Keratinocyte (primary cell): Measurements from ENCODE around the gene LPIN3. TPM values are rescaled to one million over a fixed set of nuclear protein-coding genes. Genes with fewer than 3 reads are reported as not detected.

Experiments used
- DNase-seq: peaks from one replicate; pipeline ENCODE4 v3.0.0-alpha.2; 2011; ENCODE audit warnings: low read depth, missing footprints, low spot score
- FAIRE-seq: peaks from 2 replicates; lab custom pipeline; 2011; peaks lifted over from hg19 to GRCh38; lab: Jason Lieb, UNC
- H2AFZ ChIP-seq: 2 replicates; pipeline ENCODE4 v1.6.0; 2012; ENCODE audit warnings: low read length, control low read depth, inconsistent platforms; ENCODE audit not compliant: control insufficient read depth
- H3K27ac ChIP-seq: 2 replicates; pipeline ENCODE4 v1.5.1; 2011; ENCODE audit warnings: low read length; ENCODE audit not compliant: control insufficient read depth, insufficient read depth
- H3K27me3 ChIP-seq: 3 replicates; pipeline ENCODE4 v1.6.0; 2011; ENCODE audit warnings: low read length; ENCODE audit not compliant: control insufficient read depth, insufficient read depth; ENCODE audit errors: extremely low read depth
- H3K36me3 ChIP-seq, 2 experiments: 2 replicates in 1 of 2; 3 replicates in 1 of 2; pipeline ENCODE4 v1.5.1; 2011; ENCODE audit warnings: low read length in 2 of 2, mild to moderate bottlenecking in 1 of 2; ENCODE audit not compliant: control insufficient read depth in 2 of 2, insufficient read depth in 2 of 2; ENCODE audit errors: extremely low read depth in 1 of 2
- H3K4me1 ChIP-seq: 3 replicates; pipeline ENCODE4 v1.5.1; 2011; ENCODE audit warnings: low read length; ENCODE audit not compliant: control insufficient read depth, insufficient read depth; ENCODE audit errors: extremely low read depth
- H3K4me2 ChIP-seq: 3 replicates; pipeline ENCODE4 v1.6.0; 2011; ENCODE audit warnings: low read depth, low read length; ENCODE audit not compliant: control insufficient read depth, insufficient read depth; ENCODE audit errors: extremely low read depth
- H3K4me3 ChIP-seq, 3 experiments: fragments of 200-600 bp in 1 of 3; sonication (generic) in 1 of 3; 2 replicates in 2 of 3; 3 replicates in 1 of 3; pipeline ENCODE4 v1.5.1; 2011 to 2016; ENCODE audit warnings: low read length in 3 of 3, mild to moderate bottlenecking in 3 of 3, control low read depth in 2 of 3, inconsistent platforms in 1 of 3, low read depth in 1 of 3, mixed read lengths in 1 of 3, mixed run types in 1 of 3, moderate library complexity in 1 of 3; ENCODE audit not compliant: control insufficient read depth in 2 of 3, insufficient read depth in 2 of 3; ENCODE audit errors: extremely low read depth in 1 of 3
- H3K79me2 ChIP-seq: 2 replicates; pipeline ENCODE4 v1.6.0; 2012; ENCODE audit warnings: low read length; ENCODE audit not compliant: control insufficient read depth, insufficient read depth
- H3K9ac ChIP-seq: 3 replicates; pipeline ENCODE4 v1.6.0; 2011; ENCODE audit warnings: low read length; ENCODE audit not compliant: control insufficient read depth, insufficient read depth; ENCODE audit errors: extremely low read depth
- H3K9me1 ChIP-seq: 3 replicates; pipeline ENCODE4 v1.6.0; 2011; ENCODE audit warnings: low read length; ENCODE audit not compliant: control insufficient read depth, insufficient read depth; ENCODE audit errors: extremely low read depth
- H3K9me3 ChIP-seq: 2 replicates; pipeline ENCODE4 v1.5.1; 2012; ENCODE audit warnings: low read depth, low read length; ENCODE audit not compliant: control insufficient read depth
- H4K20me1 ChIP-seq: 3 replicates; pipeline ENCODE4 v1.6.0; 2011; ENCODE audit warnings: low read length; ENCODE audit not compliant: control insufficient read depth, insufficient read depth; ENCODE audit errors: extremely low read depth
- CTCF ChIP-seq, 3 experiments: IDR thresholded peaks in 1 of 3; conservative IDR thresholded peaks in 1 of 3; optimal IDR thresholded peaks in 1 of 3; 2 replicates in 2 of 3; 3 replicates in 1 of 3; pipeline versions ENCODE3 to v1.5.1; 2011; ENCODE audit warnings: low read length in 3 of 3, mild to moderate bottlenecking in 3 of 3, moderate library complexity in 2 of 3, control low read depth in 1 of 3, inconsistent platforms in 1 of 3; ENCODE audit not compliant: insufficient read depth in 2 of 3; ENCODE audit errors: extremely low read depth in 1 of 3
- EZH2 ChIP-seq: IDR thresholded peaks from one replicate; pipeline ENCODE4 v1.6.1; 2012; ENCODE audit warnings: inconsistent platforms, mild to moderate bottlenecking, low read length, moderate library complexity
- dilution Hi-C: fragments of 300-500 bp; cut with MboI; formaldehyde crosslinking; loops from one replicate; pipeline ENCODE4 v1.7.0; 2020; ENCODE audit warnings: low sequenced_read_pairs; ENCODE audit not compliant: extremely low pct_ligation_motif_present
- polyA plus RNA-seq, 5 experiments: library from polyadenylated mRNA; depleted of rRNA in 3 of 5; stranded (reverse) in 3 of 5; stranded (forward) in 1 of 5; unstranded in 1 of 5; fragments of >200 nt; gene quantifications; 1 replicate in 1 of 5; 2 replicates in 3 of 5; 3 replicates in 1 of 5; pipeline versions ENCODE4 v1.2.1 to v1.2.3, GENCODE V29; 2011 to 2012; ENCODE audit warnings: missing spikeins in 2 of 5, low read depth in 1 of 5, low replicate concordance in 1 of 5

Gene LPIN3
- polyA plus RNA-seq, 1 donor (not counting 4 experiments of a cell fraction or from before 2014, with no cell fraction given), result 15.6 TPM

- Histone ChIP-seq H3K4me3 (no peak overlapping the region), H3K9me3 (no peaks in the 10 kb centered on the region), H4K20me1 (no peaks in the 10 kb centered on the region), H3K36me3 (peaks cover 24 to 35% of the 10 kb centered on the region in 2 experiments), H3K4me2 (no peak overlapping the region), H3K4me1 (no peaks in the 10 kb centered on the region), H3K27ac (no peak overlapping the region), H3K79me2 (no peaks in the 10 kb centered on the region), H3K9me1 (no peaks in the 10 kb centered on the region), H3K27me3 (no peaks in the 10 kb centered on the region), H2AFZ (no peak overlapping the region), H3K9ac (no peak overlapping the region)
- FAIRE-seq, result no peak
- TF ChIP-seq CTCF (optimal IDR thresholded peaks at IDR 0.05 in 1 of 3, IDR thresholded peaks at IDR 0.05 in 1 of 3, conservative IDR thresholded peaks at IDR 0.05 in 1 of 3; ENCODE audit: extremely low read depth in 1 of 3, insufficient read depth in 2 of 3, low read length in 3 of 3), result no peak
- no peak for TF ChIP-seq EZH2
- dilution Hi-C loops, result no loop called here
- no peak for DNase-seq
These were observed 18.1 kb downstream of the LPIN3 start for GRCh38 chr20:41358717-41359116.

GRCh38 chr20:41359541-41360011, 19.0 kb downstream of the LPIN3 start:
- H3K36me3 ChIP-seq, result peaks cover 24 to 28% of the 10 kb centered on the region in 2 experiments
- no peak overlapping the region for H3K4me3 ChIP-seq
- dilution Hi-C loops, result no loop called here
- DNase-seq (no peak), FAIRE-seq (no peak)
- H3K27ac ChIP-seq, result no peak overlapping the region
- no peaks in the 10 kb centered on the region for H3K9me3 ChIP-seq
- no peak overlapping the region for H3K9ac ChIP-seq
- no peak overlapping the region for H3K4me2 ChIP-seq
- no peaks in the 10 kb centered on the region for H3K4me1 ChIP-seq
- no peaks in the 10 kb centered on the region for H4K20me1 ChIP-seq
- no peak for TF ChIP-seq EZH2
- TF ChIP-seq CTCF (optimal IDR thresholded peaks at IDR 0.05 in 1 of 3, IDR thresholded peaks at IDR 0.05 in 1 of 3, conservative IDR thresholded peaks at IDR 0.05 in 1 of 3; ENCODE audit: extremely low read depth in 1 of 3, insufficient read depth in 2 of 3, low read length in 3 of 3), result no peak
- H3K79me2 ChIP-seq, result no peaks in the 10 kb centered on the region
- peaks cover 5% of the 10 kb centered on the region for H3K27me3 ChIP-seq
- no peak overlapping the region for H2AFZ ChIP-seq
- no peaks in the 10 kb centered on the region for H3K9me1 ChIP-seq
